Measurements from ENCODE around the gene PLD1. TPM values are rescaled to one million over a fixed set of nuclear protein-coding genes. Genes with fewer than 3 reads are reported as not detected.

PLD1 gene
- total RNA-seq, 1 experiment from 2014 or later = 5.3 TPM

- DNase-seq = no peak
- Mint-ChIP-seq H3K27me3 (ENCODE audit: insufficient read depth, unreplicated experiment) (no peaks in the 10 kb centered on the region), H3K4me3 (ENCODE audit: unreplicated experiment) (no peak overlapping the region), H3K36me3 (ENCODE audit: insufficient read depth, unreplicated experiment) (no peaks in the 10 kb centered on the region), H3K4me1 (ENCODE audit: low read depth, unreplicated experiment) (peaks cover 5% of the 10 kb centered on the region), H3K27ac (ENCODE audit: unreplicated experiment) (no peak overlapping the region), H3K9me3 (ENCODE audit: unreplicated experiment) (no peaks in the 10 kb centered on the region)
- ChIA-PET CTCF (no interaction called here), POLR2A (no interaction called here)
- intact Hi-C loops (cut with micrococcal nuclease; ENCODE audit: unreplicated experiment) = no loop called here
- H3K4me3 ChIP-seq (ENCODE audit: low read depth, low read length) = no peak overlapping the region
- H3K27me3 ChIP-seq (replicated peaks; ENCODE audit: control insufficient read depth, insufficient read depth, low read length) = no peaks in the 10 kb centered on the region
- no peaks in the 10 kb centered on the region for H3K4me1 ChIP-seq
- H3K9me3 ChIP-seq = no peaks in the 10 kb centered on the region
- no peak for TF ChIP-seq CTCF (IDR thresholded peaks at IDR 0.05; ENCODE audit: insufficient read depth in 1 of 2, low read depth in 1 of 2, low read length in 1 of 2, severe bottlenecking in 1 of 2, unreplicated experiment in 1 of 2)
- H3K36me3 ChIP-seq (ENCODE audit: control insufficient read depth, insufficient read depth, low read length) = no peaks in the 10 kb centered on the region
- no TSS peak for BruUV-seq (replicated peaks)
These were observed 202.8 kb downstream of the PLD1 start for GRCh38 chr3:171607452-171607851.

GRCh38 chr3:171606151-171606751, 204.0 kb downstream of the PLD1 start:
- intact Hi-C loops (cut with micrococcal nuclease; ENCODE audit: unreplicated experiment) = no loop called here
- ChIA-PET CTCF (no interaction called here), POLR2A (no interaction called here)
- Mint-ChIP-seq H3K4me3 (ENCODE audit: unreplicated experiment) (no peak overlapping the region), H3K27me3 (ENCODE audit: insufficient read depth, unreplicated experiment) (no peaks in the 10 kb centered on the region), H3K36me3 (ENCODE audit: insufficient read depth, unreplicated experiment) (no peaks in the 10 kb centered on the region), H3K9me3 (ENCODE audit: unreplicated experiment) (no peaks in the 10 kb centered on the region), H3K27ac (ENCODE audit: unreplicated experiment) (no peak overlapping the region), H3K4me1 (ENCODE audit: low read depth, unreplicated experiment) (peaks cover 5% of the 10 kb centered on the region)
- TF ChIP-seq CTCF (IDR thresholded peaks at IDR 0.05; ENCODE audit: insufficient read depth in 1 of 2, low read depth in 1 of 2, low read length in 1 of 2, severe bottlenecking in 1 of 2, unreplicated experiment in 1 of 2) = no peak
- DNase-seq = no peak
- H3K4me3 ChIP-seq (ENCODE audit: low read depth, low read length) = no peak overlapping the region
- no peaks in the 10 kb centered on the region for H3K4me1 ChIP-seq
- no peaks in the 10 kb centered on the region for H3K36me3 ChIP-seq (ENCODE audit: control insufficient read depth, insufficient read depth, low read length)
- no peaks in the 10 kb centered on the region for H3K9me3 ChIP-seq
- H3K27me3 ChIP-seq (replicated peaks; ENCODE audit: control insufficient read depth, insufficient read depth, low read length) = no peaks in the 10 kb centered on the region
- BruUV-seq (replicated peaks) = no TSS peak

GRCh38 chr3:171604370-171604769, 205.9 kb downstream of the PLD1 start:
- Mint-ChIP-seq H3K27me3 (ENCODE audit: insufficient read depth, unreplicated experiment) (no peaks in the 10 kb centered on the region), H3K4me1 (ENCODE audit: low read depth, unreplicated experiment) (no peaks in the 10 kb centered on the region), H3K9me3 (ENCODE audit: unreplicated experiment) (no peaks in the 10 kb centered on the region), H3K27ac (ENCODE audit: unreplicated experiment) (no peak overlapping the region), H3K4me3 (ENCODE audit: unreplicated experiment) (no peak overlapping the region), H3K36me3 (ENCODE audit: insufficient read depth, unreplicated experiment) (no peaks in the 10 kb centered on the region)
- ChIA-PET CTCF (no interaction called here), POLR2A (interaction anchor here (0.7 kb wide), 1 partner anchor 10 kb away, joined by 7 read pairs; no protein-coding TSS in a partner anchor)
- Histone ChIP-seq H3K4me1 (no peaks in the 10 kb centered on the region), H3K27me3 (replicated peaks; ENCODE audit: control insufficient read depth, insufficient read depth, low read length) (no peaks in the 10 kb centered on the region), H3K4me3 (ENCODE audit: low read depth, low read length) (no peak overlapping the region), H3K36me3 (ENCODE audit: control insufficient read depth, insufficient read depth, low read length) (no peaks in the 10 kb centered on the region), H3K9me3 (no peaks in the 10 kb centered on the region)
- intact Hi-C loops (cut with micrococcal nuclease; ENCODE audit: unreplicated experiment) = no loop called here
- no peak for TF ChIP-seq CTCF (IDR thresholded peaks at IDR 0.05; ENCODE audit: insufficient read depth in 1 of 2, low read depth in 1 of 2, low read length in 1 of 2, severe bottlenecking in 1 of 2, unreplicated experiment in 1 of 2)
- DNase-seq = no peak
- BruUV-seq (replicated peaks) = no TSS peak

All from Caco-2 (cell line).